ENCODE results near the gene KRT2. TPM values are rescaled to one million over a fixed set of nuclear protein-coding genes. Genes with fewer than 3 reads are reported as not detected.

The KRT2 gene
- total RNA-seq, 1 donor from 2014 or later: not detected

- H3K4me1 Mint-ChIP-seq: no peaks in the 10 kb centered on the region
- H3K36me3 Mint-ChIP-seq (ENCODE audit: low read depth): no peaks in the 10 kb centered on the region
- peaks cover 17% of the 10 kb centered on the region for H3K27me3 Mint-ChIP-seq (ENCODE audit: low read depth)
- no peak for TF ChIP-seq CTCF (conservative IDR thresholded peaks at IDR 0.05)
- DNase-seq (ENCODE audit: low read depth, low spot score): no peak
- H3K9me3 Mint-ChIP-seq: peaks cover 2% of the 10 kb centered on the region
- no peak overlapping the region for H3K27ac Mint-ChIP-seq (ENCODE audit: unreplicated experiment)
- no peak overlapping the region for H3K4me3 Mint-ChIP-seq
Measured at GRCh38 chr12:52676163-52676562, 24.2 kb upstream of the KRT2 start.

GRCh38 chr12:52675301-52675701, 23.3 kb upstream of the KRT2 start:
- H3K27me3 Mint-ChIP-seq (ENCODE audit: low read depth): peaks cover 14% of the 10 kb centered on the region
- TF ChIP-seq CTCF (conservative IDR thresholded peaks at IDR 0.05): no peak
- no peak overlapping the region for H3K27ac Mint-ChIP-seq (ENCODE audit: unreplicated experiment)
- no peak overlapping the region for H3K4me3 Mint-ChIP-seq
- H3K9me3 Mint-ChIP-seq: peaks cover 2% of the 10 kb centered on the region
- H3K36me3 Mint-ChIP-seq (ENCODE audit: low read depth): no peaks in the 10 kb centered on the region
- H3K4me1 Mint-ChIP-seq: no peaks in the 10 kb centered on the region
- DNase-seq (ENCODE audit: low read depth, low spot score): no peak

- H3K36me3 Mint-ChIP-seq (ENCODE audit: low read depth): no peaks in the 10 kb centered on the region
- H3K27ac Mint-ChIP-seq (ENCODE audit: unreplicated experiment): no peak overlapping the region
- H3K9me3 Mint-ChIP-seq: peaks cover 2% of the 10 kb centered on the region
- H3K4me1 Mint-ChIP-seq: no peaks in the 10 kb centered on the region
- H3K4me3 Mint-ChIP-seq: no peak overlapping the region
- no peak for DNase-seq (ENCODE audit: low read depth, low spot score)
- peaks cover 10% of the 10 kb centered on the region for H3K27me3 Mint-ChIP-seq (ENCODE audit: low read depth)
- no peak for TF ChIP-seq CTCF (conservative IDR thresholded peaks at IDR 0.05)
Measured at GRCh38 chr12:52674433-52674775, 22.4 kb upstream of the KRT2 start.

- Mint-ChIP-seq H3K27ac (ENCODE audit: unreplicated experiment) (no peak overlapping the region), H3K36me3 (ENCODE audit: low read depth) (no peaks in the 10 kb centered on the region), H3K4me3 (no peak overlapping the region), H3K27me3 (ENCODE audit: low read depth) (peaks cover 9% of the 10 kb centered on the region), H3K9me3 (peaks cover 2% of the 10 kb centered on the region), H3K4me1 (no peaks in the 10 kb centered on the region)
- no peak for TF ChIP-seq CTCF (conservative IDR thresholded peaks at IDR 0.05)
- no peak for DNase-seq (ENCODE audit: low read depth, low spot score)
Measured at GRCh38 chr12:52673713-52674432, 21.9 kb upstream of the KRT2 start.

GRCh38 chr12:52673217-52673616, 21.2 kb upstream of the KRT2 start:
- no peak overlapping the region for H3K4me3 Mint-ChIP-seq
- peaks cover 2% of the 10 kb centered on the region for H3K9me3 Mint-ChIP-seq
- DNase-seq (ENCODE audit: low read depth, low spot score): no peak
- H3K27me3 Mint-ChIP-seq (ENCODE audit: low read depth): peaks cover 9% of the 10 kb centered on the region
- H3K4me1 Mint-ChIP-seq: no peaks in the 10 kb centered on the region
- no peaks in the 10 kb centered on the region for H3K36me3 Mint-ChIP-seq (ENCODE audit: low read depth)
- TF ChIP-seq CTCF (conservative IDR thresholded peaks at IDR 0.05): no peak
- no peak overlapping the region for H3K27ac Mint-ChIP-seq (ENCODE audit: unreplicated experiment)

All from neural crest cell (in vitro differentiated cells).